Measurements from ENCODE around the gene RPP25L. TPM values are rescaled to one million over a fixed set of nuclear protein-coding genes. Genes with fewer than 3 reads are reported as not detected.

RPP25L gene
- total and polyA plus RNA-seq, 9 of the 15 experiments (the other 6 are each of a cell fraction or from before 2014, with no cell fraction given) = 16.3 to 43.7 (median 29.0) TPM

DNA sequence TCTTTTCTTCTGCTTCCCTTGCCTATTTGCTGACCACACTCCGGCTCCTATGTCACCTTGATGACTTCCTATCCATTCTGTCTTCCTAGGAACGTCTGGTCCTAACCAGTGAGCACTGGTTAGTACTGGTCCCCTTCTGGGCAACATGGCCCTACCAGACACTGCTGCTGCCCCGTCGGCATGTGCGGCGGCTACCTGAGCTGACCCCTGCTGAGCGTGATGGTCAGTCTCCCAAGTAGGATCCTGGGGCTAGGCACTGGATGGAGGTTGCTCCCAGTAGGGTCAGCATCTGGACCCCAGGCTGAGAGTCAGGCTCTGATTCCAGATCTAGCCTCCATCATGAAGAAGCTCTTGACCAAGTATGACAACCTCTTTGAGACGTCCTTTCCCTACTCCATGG lies 36.8 kb upstream of the RPP25L start:
- no peak for DNase-seq (ENCODE audit: extremely low read depth in 1 of 4, low spot score in 3 of 4)
- WGBS (ENCODE audit: insufficient coverage, low coverage, missing lambda C conversion rate) = 59% methylated on average over 3 of the region's 8 CpGs
- no peak for FAIRE-seq
- Histone ChIP-seq H3K9ac (ENCODE audit: insufficient read depth in 1 of 2, low read depth in 2 of 2, low read length in 2 of 2) (no peak overlapping the region), H4K20me1 (replicated peaks; ENCODE audit: control insufficient read depth, insufficient read depth, low read length) (no peaks in the 10 kb centered on the region), H3K27me3 (ENCODE audit: control insufficient read depth in 2 of 2, insufficient read depth in 2 of 2, low read length in 2 of 2) (no peaks in the 10 kb centered on the region), H3K4me1 (replicated peaks in 1 of 2; ENCODE audit: control insufficient read depth in 2 of 2, insufficient read depth in 2 of 2, low read length in 2 of 2) (peaks cover 39 to 49% of the 10 kb centered on the region in 2 experiments), H2AFZ (ENCODE audit: low read depth, low read length) (no peak overlapping the region), H3K79me2 (ENCODE audit: control insufficient read depth, insufficient read depth, low read length) (peaks cover 21% of the 10 kb centered on the region), H3K4me2 (ENCODE audit: insufficient read depth, low read length) (peak overlapping the region; percentile 92; the same call in 1 of the 2 replicates), H3K4me3 (no peak overlapping the region), H3K36me3 (ENCODE audit: control insufficient read depth, insufficient read depth, low read length) (peaks cover 27% of the 10 kb centered on the region; the same call in 2 of the 3 replicates), H3K9me3 (replicated peaks; ENCODE audit: control insufficient read depth, insufficient read depth, low read depth, low read length) (no peaks in the 10 kb centered on the region), H3K27ac (ENCODE audit: extremely low read depth, low read depth, low read length) (no peak overlapping the region), H3K9me1 (ENCODE audit: control insufficient read depth, insufficient read depth, low read length) (peaks cover 7% of the 10 kb centered on the region)
- CTCF ChIA-PET (ENCODE audit: low intra/inter-chr PET ratio) = no interaction called here
- ATAC-seq = no peak
- TF ChIP-seq ZNF3 (CRISPR knock-in tag; IDR thresholded peaks at IDR 0.05) = no peak
- TF ChIP-seq KDM5B (IDR thresholded peaks at IDR 0.05; ENCODE audit: insufficient replicate concordance, low read depth, low read length) = no peak
- TF ChIP-seq HIVEP1 (CRISPR knock-in tag; IDR thresholded peaks at IDR 0.05) = no peak
- TF ChIP-seq, protein P1, sequence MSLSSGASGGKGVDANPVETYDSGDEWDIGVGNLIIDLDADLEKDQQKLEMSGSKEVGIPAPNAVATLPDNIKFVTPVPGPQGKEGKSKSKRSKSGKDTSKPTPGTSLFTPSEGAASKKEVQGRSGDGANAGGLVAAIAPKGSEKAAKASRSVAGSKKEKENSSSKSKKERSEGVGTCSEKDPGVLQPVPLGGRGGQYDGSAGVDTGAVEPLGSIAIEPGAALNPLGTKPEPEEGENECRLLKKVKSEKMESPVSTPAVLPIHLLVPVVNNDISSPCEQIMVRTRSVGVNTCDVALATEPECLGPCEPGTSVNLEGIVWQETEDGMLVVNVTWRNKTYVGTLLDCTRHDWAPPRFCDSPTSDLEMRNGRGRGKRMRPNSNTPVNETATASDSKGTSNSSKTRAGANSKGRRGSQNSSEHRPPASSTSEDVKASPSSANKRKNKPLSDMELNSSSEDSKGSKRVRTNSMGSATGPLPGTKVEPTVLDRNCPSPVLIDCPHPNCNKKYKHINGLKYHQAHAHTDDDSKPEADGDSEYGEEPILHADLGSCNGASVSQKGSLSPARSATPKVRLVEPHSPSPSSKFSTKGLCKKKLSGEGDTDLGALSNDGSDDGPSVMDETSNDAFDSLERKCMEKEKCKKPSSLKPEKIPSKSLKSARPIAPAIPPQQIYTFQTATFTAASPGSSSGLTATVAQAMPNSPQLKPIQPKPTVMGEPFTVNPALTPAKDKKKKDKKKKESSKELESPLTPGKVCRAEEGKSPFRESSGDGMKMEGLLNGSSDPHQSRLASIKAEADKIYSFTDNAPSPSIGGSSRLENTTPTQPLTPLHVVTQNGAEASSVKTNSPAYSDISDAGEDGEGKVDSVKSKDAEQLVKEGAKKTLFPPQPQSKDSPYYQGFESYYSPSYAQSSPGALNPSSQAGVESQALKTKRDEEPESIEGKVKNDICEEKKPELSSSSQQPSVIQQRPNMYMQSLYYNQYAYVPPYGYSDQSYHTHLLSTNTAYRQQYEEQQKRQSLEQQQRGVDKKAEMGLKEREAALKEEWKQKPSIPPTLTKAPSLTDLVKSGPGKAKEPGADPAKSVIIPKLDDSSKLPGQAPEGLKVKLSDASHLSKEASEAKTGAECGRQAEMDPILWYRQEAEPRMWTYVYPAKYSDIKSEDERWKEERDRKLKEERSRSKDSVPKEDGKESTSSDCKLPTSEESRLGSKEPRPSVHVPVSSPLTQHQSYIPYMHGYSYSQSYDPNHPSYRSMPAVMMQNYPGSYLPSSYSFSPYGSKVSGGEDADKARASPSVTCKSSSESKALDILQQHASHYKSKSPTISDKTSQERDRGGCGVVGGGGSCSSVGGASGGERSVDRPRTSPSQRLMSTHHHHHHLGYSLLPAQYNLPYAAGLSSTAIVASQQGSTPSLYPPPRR (CRISPR knock-in tag; IDR thresholded peaks at IDR 0.05; ENCODE audit: borderline replicate concordance) = no peak
- TF ChIP-seq MCM2 (IDR thresholded peaks at IDR 0.05; ENCODE audit: low read depth) = no peak
- no peak for TF ChIP-seq ZNF584 (CRISPR knock-in tag; IDR thresholded peaks at IDR 0.05; ENCODE audit: low read depth)
- TF ChIP-seq HEY1 (CRISPR knock-in tag; IDR thresholded peaks at IDR 0.05; ENCODE audit: borderline replicate concordance) = no peak
- TF ChIP-seq RB1 (IDR thresholded peaks at IDR 0.05; ENCODE audit: low read depth) = no peak
- no peak for TF ChIP-seq CHCHD3 (CRISPR knock-in tag; IDR thresholded peaks at IDR 0.05)
- no peak for TF ChIP-seq ZNF263 (CRISPR knock-in tag; IDR thresholded peaks at IDR 0.05; ENCODE audit: borderline replicate concordance)
- POLR2A ChIA-PET = interaction anchor here (1.2 kb wide), 1 partner anchor 15 kb away, joined by 3 read pairs; no protein-coding TSS in a partner anchor
- no TSS peak for BruUV-seq (replicated peaks)
- in situ Hi-C loops (cut with MboI) = no loop called here
- intact Hi-C loops (cut with micrococcal nuclease) = no loop called here

Measured in K562 (cell line).